ENCODE data around the gene TNS3.

Gene TNS3

GRCh38 chr7:47252675-47253074 is 329.2 kb downstream of the TNS3 start:
- no peak for DNase-seq (ENCODE audit: low read depth)

GRCh38 chr7:47249361-47249760 is 332.6 kb downstream of the TNS3 start:
- H3K4me3 ChIP-seq (ENCODE audit: low read depth, low read length), result no peak overlapping the region
- DNase-seq (ENCODE audit: low read depth), result peak; percentile 38
- TF ChIP-seq, protein P1, sequence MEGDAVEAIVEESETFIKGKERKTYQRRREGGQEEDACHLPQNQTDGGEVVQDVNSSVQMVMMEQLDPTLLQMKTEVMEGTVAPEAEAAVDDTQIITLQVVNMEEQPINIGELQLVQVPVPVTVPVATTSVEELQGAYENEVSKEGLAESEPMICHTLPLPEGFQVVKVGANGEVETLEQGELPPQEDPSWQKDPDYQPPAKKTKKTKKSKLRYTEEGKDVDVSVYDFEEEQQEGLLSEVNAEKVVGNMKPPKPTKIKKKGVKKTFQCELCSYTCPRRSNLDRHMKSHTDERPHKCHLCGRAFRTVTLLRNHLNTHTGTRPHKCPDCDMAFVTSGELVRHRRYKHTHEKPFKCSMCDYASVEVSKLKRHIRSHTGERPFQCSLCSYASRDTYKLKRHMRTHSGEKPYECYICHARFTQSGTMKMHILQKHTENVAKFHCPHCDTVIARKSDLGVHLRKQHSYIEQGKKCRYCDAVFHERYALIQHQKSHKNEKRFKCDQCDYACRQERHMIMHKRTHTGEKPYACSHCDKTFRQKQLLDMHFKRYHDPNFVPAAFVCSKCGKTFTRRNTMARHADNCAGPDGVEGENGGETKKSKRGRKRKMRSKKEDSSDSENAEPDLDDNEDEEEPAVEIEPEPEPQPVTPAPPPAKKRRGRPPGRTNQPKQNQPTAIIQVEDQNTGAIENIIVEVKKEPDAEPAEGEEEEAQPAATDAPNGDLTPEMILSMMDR (conservative IDR thresholded peaks at IDR 0.05; ENCODE audit: low read depth, low read length), result no peak

More at GRCh38 chr7:47252675-47253074, 329.2 kb downstream of the TNS3 start:
- TF ChIP-seq, protein P1 (conservative IDR thresholded peaks at IDR 0.05; ENCODE audit: low read depth, low read length), result no peak
- H3K4me3 ChIP-seq (ENCODE audit: low read depth, low read length), result no peak overlapping the region

- H3K4me3 ChIP-seq (ENCODE audit: low read depth, low read length), result no peak overlapping the region
- DNase-seq (ENCODE audit: low read depth), result no peak
- TF ChIP-seq, protein P1 (conservative IDR thresholded peaks at IDR 0.05; ENCODE audit: low read depth, low read length), result no peak
Measured at GRCh38 chr7:47248797-47249196, 333.1 kb downstream of the TNS3 start.

- DNase-seq (ENCODE audit: low read depth), result no peak
- TF ChIP-seq, protein P1 (conservative IDR thresholded peaks at IDR 0.05; ENCODE audit: low read depth, low read length), result no peak
- no peak overlapping the region for H3K4me3 ChIP-seq (ENCODE audit: low read depth, low read length)
Measured at GRCh38 chr7:47247132-47247531, 334.8 kb downstream of the TNS3 start.

- no peak for DNase-seq (ENCODE audit: low read depth)
- TF ChIP-seq, protein P1 (conservative IDR thresholded peaks at IDR 0.05; ENCODE audit: low read depth, low read length), result no peak
- H3K4me3 ChIP-seq (ENCODE audit: low read depth, low read length), result no peak overlapping the region
Measured at GRCh38 chr7:47244692-47245091, 337.2 kb downstream of the TNS3 start.

DNA sequence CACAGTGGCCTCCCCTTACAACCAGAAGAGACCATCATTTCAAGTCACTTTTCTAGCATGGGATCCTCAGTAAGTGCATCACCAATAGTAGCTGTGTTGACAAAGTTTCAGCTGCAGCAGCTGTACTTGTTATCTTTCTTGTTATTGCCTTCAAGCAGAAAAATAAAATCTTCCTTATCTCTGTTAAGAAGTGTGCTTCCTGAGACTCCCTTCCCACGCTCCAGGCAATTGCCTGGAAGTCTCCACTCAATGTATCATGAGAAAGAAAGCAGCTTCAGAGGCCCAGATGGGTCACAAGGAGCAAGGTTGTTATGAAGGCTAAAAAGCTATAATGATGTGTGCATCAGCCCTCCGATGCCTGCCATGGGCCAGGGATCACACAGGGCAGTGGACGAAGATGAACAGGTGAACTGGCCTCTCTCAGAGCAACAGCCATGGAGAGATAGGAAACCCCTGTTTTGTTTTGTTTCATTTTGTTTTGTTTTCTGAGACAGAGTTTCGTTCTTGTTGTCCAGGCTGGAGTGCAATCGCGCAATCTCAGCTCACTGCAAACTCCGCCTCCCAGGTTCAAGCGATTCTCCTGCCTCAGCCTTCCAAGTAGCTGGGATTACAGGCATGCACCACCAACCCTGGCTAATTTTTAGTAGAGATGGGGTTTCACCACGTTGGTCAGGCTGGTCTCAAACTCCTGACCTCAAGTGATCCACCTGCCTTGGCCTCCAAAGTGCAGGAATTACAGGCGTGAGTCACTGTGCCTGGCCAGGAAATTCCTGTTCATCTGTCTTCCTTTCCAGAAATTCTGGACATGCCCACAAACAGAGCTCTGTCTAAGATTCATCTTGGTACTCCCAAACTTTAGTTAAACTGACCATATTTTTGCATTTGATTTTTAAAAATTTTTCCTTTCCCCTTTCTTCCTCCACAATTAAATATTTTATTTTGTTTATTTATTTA is 340.5 kb downstream of the TNS3 start:
- DNase-seq (ENCODE audit: low read depth), result no peak
- H3K4me3 ChIP-seq (ENCODE audit: low read depth, low read length), result no peak overlapping the region
- TF ChIP-seq, protein P1 (conservative IDR thresholded peaks at IDR 0.05; ENCODE audit: low read depth, low read length), result no peak

Measured in choroid plexus epithelial cell (primary cell).